ENCODE measurements around the gene TANC2. TPM values are rescaled to one million over a fixed set of nuclear protein-coding genes. Genes with fewer than 3 reads are reported as not detected.

The TANC2 gene
- total RNA-seq, 1 experiment from 2014 or later: 24.2 TPM

GRCh38 chr17:62968445-62968923 is 2.4 kb downstream of the TANC2 start:
- H3K9ac ChIP-seq (ENCODE audit: low read length): peak overlapping the region; percentile 73; the same call in 1 of the 2 replicates
- intact Hi-C loops (cut with micrococcal nuclease): loop anchor here (1.0 to 10.0 kb wide), 9 partner anchors 75 to 404 kb away; no protein-coding TSS in a partner anchor

DNA sequence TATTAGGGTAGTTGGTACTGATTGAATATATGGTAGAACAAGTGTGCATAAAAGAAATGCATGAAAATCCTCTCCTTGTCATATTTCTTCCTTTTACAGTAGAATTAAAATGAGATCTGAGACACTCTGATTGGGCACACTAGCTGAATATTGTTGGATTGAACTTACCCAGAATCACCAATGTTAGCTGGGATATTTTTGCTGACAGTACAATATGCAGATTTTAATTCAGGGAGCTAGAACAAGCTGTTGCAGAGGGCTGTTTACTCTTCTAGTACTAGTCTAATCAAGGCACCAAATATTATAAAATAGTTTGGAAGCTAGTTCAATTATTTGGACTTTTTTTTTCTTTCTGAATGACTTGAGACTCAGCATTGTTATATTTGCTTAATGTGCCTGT is 4.6 kb downstream of the TANC2 start:
- Histone ChIP-seq H3K9me3 (ENCODE audit: low read length) (no peaks in the 10 kb centered on the region), H3F3A (ENCODE audit: low read length, unreplicated experiment) (no peaks in the 10 kb centered on the region), H3K27me3 (ENCODE audit: low read length) (no peaks in the 10 kb centered on the region), H3K36me3 (ENCODE audit: low read depth, low read length) (no peaks in the 10 kb centered on the region), H3K9ac (ENCODE audit: low read length) (peak overlapping the region; percentile 2; the same call in 1 of the 2 replicates), H3K4me1 (ENCODE audit: insufficient read depth, low read length) (peaks cover 35% of the 10 kb centered on the region), H3K4me3 (ENCODE audit: low read length) (peak overlapping the region; percentile 4; the same call in 1 of the 2 replicates), H4K20me1 (ENCODE audit: low read length) (peaks cover 8% of the 10 kb centered on the region; the same call in 1 of the 2 replicates), H3K4me2 (ENCODE audit: low read length) (peak overlapping the region; percentile 48), H3K9me2 (replicated peaks; ENCODE audit: low read length) (no peaks in the 10 kb centered on the region), H2AFZ (ENCODE audit: low read length) (no peak overlapping the region), H3K79me2 (ENCODE audit: low read length) (peaks cover 91% of the 10 kb centered on the region), H3K27ac (ENCODE audit: low read length) (peak overlapping the region; percentile 48)
- TF ChIP-seq EZH2phosphoT487 (IDR thresholded peaks at IDR 0.05; ENCODE audit: borderline replicate concordance, low read length): no peak
- TF ChIP-seq EZH2 (IDR thresholded peaks at IDR 0.05; ENCODE audit: low read length, unreplicated experiment): no peak
- TF ChIP-seq, protein P1, sequence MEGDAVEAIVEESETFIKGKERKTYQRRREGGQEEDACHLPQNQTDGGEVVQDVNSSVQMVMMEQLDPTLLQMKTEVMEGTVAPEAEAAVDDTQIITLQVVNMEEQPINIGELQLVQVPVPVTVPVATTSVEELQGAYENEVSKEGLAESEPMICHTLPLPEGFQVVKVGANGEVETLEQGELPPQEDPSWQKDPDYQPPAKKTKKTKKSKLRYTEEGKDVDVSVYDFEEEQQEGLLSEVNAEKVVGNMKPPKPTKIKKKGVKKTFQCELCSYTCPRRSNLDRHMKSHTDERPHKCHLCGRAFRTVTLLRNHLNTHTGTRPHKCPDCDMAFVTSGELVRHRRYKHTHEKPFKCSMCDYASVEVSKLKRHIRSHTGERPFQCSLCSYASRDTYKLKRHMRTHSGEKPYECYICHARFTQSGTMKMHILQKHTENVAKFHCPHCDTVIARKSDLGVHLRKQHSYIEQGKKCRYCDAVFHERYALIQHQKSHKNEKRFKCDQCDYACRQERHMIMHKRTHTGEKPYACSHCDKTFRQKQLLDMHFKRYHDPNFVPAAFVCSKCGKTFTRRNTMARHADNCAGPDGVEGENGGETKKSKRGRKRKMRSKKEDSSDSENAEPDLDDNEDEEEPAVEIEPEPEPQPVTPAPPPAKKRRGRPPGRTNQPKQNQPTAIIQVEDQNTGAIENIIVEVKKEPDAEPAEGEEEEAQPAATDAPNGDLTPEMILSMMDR (conservative IDR thresholded peaks at IDR 0.05; ENCODE audit: low read depth, low read length): no peak
- CTCF ChIA-PET: interaction anchor here (0.6 to 1.1 kb wide), 2 partner anchors 99 to 268 kb away, joined by 3 to 6 read pairs; no protein-coding TSS in a partner anchor
- POLR2A ChIA-PET (ENCODE audit: unreplicated experiment): no interaction called here
- DNase-seq: no peak
- ATAC-seq: no peak
- intact Hi-C loops (cut with micrococcal nuclease): loop anchor here (2.0 kb wide), 1 partner anchor 436 kb away; no protein-coding TSS in a partner anchor
- BruUV-seq (replicated peaks): no TSS peak

More at GRCh38 chr17:62968445-62968923, 2.4 kb downstream of the TANC2 start:
- DNase-seq: peak; percentile 96
- ChIA-PET POLR2A (ENCODE audit: unreplicated experiment) (interaction anchor here (0.6 kb wide), 2 partner anchors 91 to 207 kb away, joined by 3 to 4 read pairs; no protein-coding TSS in a partner anchor), CTCF (interaction anchor here (0.5 to 0.6 kb wide), 2 partner anchors 246 to 278 kb away, joined by 3 read pairs; no protein-coding TSS in a partner anchor)
- Histone ChIP-seq H3K27me3 (ENCODE audit: low read length) (no peaks in the 10 kb centered on the region), H3K9me3 (ENCODE audit: low read length) (no peaks in the 10 kb centered on the region), H3K4me2 (ENCODE audit: low read length) (peak overlapping the region; percentile 83), H3K4me1 (ENCODE audit: insufficient read depth, low read length) (peaks cover 45% of the 10 kb centered on the region), H2AFZ (ENCODE audit: low read length) (no peak overlapping the region), H3K36me3 (ENCODE audit: low read depth, low read length) (no peaks in the 10 kb centered on the region), H3K9me2 (replicated peaks; ENCODE audit: low read length) (no peaks in the 10 kb centered on the region), H3K27ac (ENCODE audit: low read length) (no peak overlapping the region), H4K20me1 (ENCODE audit: low read length) (peaks cover 8% of the 10 kb centered on the region; the same call in 1 of the 2 replicates), H3K79me2 (ENCODE audit: low read length) (peaks cover 69% of the 10 kb centered on the region), H3K4me3 (ENCODE audit: low read length) (peak overlapping the region; percentile 88), H3F3A (ENCODE audit: low read length, unreplicated experiment) (no peaks in the 10 kb centered on the region)
- ATAC-seq: peak; percentile 62
- BruUV-seq (replicated peaks): no TSS peak
- no peak for TF ChIP-seq EZH2phosphoT487 (IDR thresholded peaks at IDR 0.05; ENCODE audit: borderline replicate concordance, low read length)
- TF ChIP-seq, protein P1 (conservative IDR thresholded peaks at IDR 0.05; ENCODE audit: low read depth, low read length): peak; percentile 100

- Histone ChIP-seq H3K36me3 (ENCODE audit: low read depth, low read length) (peaks cover 3% of the 10 kb centered on the region; the same call in 1 of the 2 replicates), H3F3A (ENCODE audit: low read length, unreplicated experiment) (no peaks in the 10 kb centered on the region), H3K27me3 (ENCODE audit: low read length) (no peaks in the 10 kb centered on the region), H3K9me3 (ENCODE audit: low read length) (0 out of 2 replicates have a peak, but pooled peaks cover 1% of the 10 kb centered on the region), H3K9ac (ENCODE audit: low read length) (no peak overlapping the region), H3K4me2 (ENCODE audit: low read length) (no peak overlapping the region), H3K4me3 (ENCODE audit: low read length) (no peak overlapping the region), H3K79me2 (ENCODE audit: low read length) (peaks cover 99% of the 10 kb centered on the region), H3K27ac (ENCODE audit: low read length) (no peak overlapping the region), H3K9me2 (replicated peaks; ENCODE audit: low read length) (no peaks in the 10 kb centered on the region), H3K4me1 (ENCODE audit: insufficient read depth, low read length) (peaks cover 32% of the 10 kb centered on the region), H2AFZ (ENCODE audit: low read length) (no peak overlapping the region), H4K20me1 (ENCODE audit: low read length) (peaks cover 8% of the 10 kb centered on the region; the same call in 1 of the 2 replicates)
- CTCF ChIA-PET: no interaction called here
- no peak for TF ChIP-seq EZH2phosphoT487 (IDR thresholded peaks at IDR 0.05; ENCODE audit: borderline replicate concordance, low read length)
- TF ChIP-seq EZH2 (IDR thresholded peaks at IDR 0.05; ENCODE audit: low read length, unreplicated experiment): no peak
- TF ChIP-seq, protein P1 (conservative IDR thresholded peaks at IDR 0.05; ENCODE audit: low read depth, low read length): no peak
- POLR2A ChIA-PET (ENCODE audit: unreplicated experiment): no interaction called here
- BruUV-seq (replicated peaks): no TSS peak
- intact Hi-C loops (cut with micrococcal nuclease): loop anchor here (2.0 kb wide), 1 partner anchor 435 kb away; no protein-coding TSS in a partner anchor
- no peak for DNase-seq
- no peak for ATAC-seq
These were observed 5.8 kb downstream of the TANC2 start for GRCh38 chr17:62971853-62972252.
